SK-N-SH (cell line): Measurements from ENCODE around the gene RAB8A.

ENCODE experiments used
- CTCF ChIP-seq: fragments of 200-600 bp; sonication (generic); IDR thresholded peaks from 2 replicates; pipeline ENCODE4 v1.6.1; 2017; ENCODE audit warnings: antibody characterized with exemption, mild to moderate bottlenecking, moderate library complexity
- EP300 ChIP-seq, 2 experiments: IDR thresholded peaks; 2 replicates each; pipeline versions ENCODE4 v1.4.0 to v1.6.1; 2012; ENCODE audit warnings: borderline replicate concordance in 1 of 2, low read depth in 1 of 2, low read length in 1 of 2
- GATA2 ChIP-seq: sonication (generic); formaldehyde crosslinking; IDR thresholded peaks from 2 replicates; pipeline ENCODE4 v1.5.0; 2020; ENCODE audit warnings: mild to moderate bottlenecking, missing genetic modification reagents
- JUND ChIP-seq: IDR thresholded peaks from 2 replicates; pipeline ENCODE4 v1.4.0; 2012
- MAX ChIP-seq: IDR thresholded peaks from 2 replicates; pipeline ENCODE4 v1.4.0; 2012; ENCODE audit warnings: low read depth
- RAD21 ChIP-seq: IDR thresholded peaks from 2 replicates; pipeline ENCODE4 v1.6.1; 2012; ENCODE audit warnings: mild to moderate bottlenecking, low read length
- SIN3A ChIP-seq: IDR thresholded peaks from 2 replicates; pipeline ENCODE4 v1.6.1; 2012; ENCODE audit warnings: low read depth, mild to moderate bottlenecking, low read length, moderate library complexity, borderline replicate concordance
- YY1 ChIP-seq: IDR thresholded peaks from 2 replicates; pipeline ENCODE4 v1.4.0; 2012; ENCODE audit warnings: low read depth, mild to moderate bottlenecking
- TF ChIP-seq, protein P1 (sequence below): IDR thresholded peaks from 2 replicates; pipeline ENCODE4; 2012

DNA sequence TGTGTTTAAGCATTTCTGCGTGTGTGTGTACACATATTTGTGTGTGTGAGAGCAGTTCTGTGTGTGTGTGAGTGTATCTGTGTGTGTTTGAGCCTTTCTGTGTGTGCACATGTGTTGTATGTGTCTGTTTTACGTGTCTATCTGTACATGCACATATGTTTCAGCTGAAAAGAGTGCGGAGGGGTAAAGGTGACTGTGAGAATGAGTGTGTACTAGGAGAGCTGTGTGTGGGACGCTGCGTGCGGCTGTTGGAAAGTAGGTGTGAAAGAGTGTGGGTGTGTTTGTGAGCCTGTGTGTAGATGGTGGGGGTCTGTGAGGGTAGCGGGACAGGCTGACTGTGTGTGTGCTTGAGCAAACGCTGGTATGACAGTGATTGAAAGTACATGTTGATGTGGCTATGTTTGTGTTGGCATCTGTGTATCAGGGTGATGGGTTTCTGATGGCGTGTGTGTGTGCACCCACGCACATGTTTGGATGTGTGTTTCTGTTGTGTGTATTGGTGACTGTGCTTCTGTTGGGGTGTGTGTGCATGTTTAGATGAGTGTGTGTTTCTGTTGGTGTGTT, 42.9 kb upstream of the RAB8A start:
- no peak for TF ChIP-seq CTCF
- no peak for TF ChIP-seq SIN3A
- no peak for TF ChIP-seq EP300 (IDR thresholded peaks at IDR 0.05; ENCODE audit: borderline replicate concordance in 1 of 2, low read depth in 1 of 2, low read length in 1 of 2)
- TF ChIP-seq YY1, result no peak
- TF ChIP-seq JUND, result no peak
- no peak for TF ChIP-seq MAX
- TF ChIP-seq, protein P1, sequence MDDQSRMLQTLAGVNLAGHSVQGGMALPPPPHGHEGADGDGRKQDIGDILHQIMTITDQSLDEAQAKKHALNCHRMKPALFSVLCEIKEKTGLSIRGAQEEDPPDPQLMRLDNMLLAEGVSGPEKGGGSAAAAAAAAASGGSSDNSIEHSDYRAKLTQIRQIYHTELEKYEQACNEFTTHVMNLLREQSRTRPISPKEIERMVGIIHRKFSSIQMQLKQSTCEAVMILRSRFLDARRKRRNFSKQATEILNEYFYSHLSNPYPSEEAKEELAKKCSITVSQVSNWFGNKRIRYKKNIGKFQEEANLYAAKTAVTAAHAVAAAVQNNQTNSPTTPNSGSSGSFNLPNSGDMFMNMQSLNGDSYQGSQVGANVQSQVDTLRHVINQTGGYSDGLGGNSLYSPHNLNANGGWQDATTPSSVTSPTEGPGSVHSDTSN, result no peak
- TF ChIP-seq GATA2 (CRISPR knock-in tag), result no peak
- no peak for TF ChIP-seq RAD21
